GM19467 (cell line): ENCODE results near the gene PSMB10.
"Not testable (repeated sequence)": the region's sequence is repeated elsewhere in the genome, so short reads cannot be mapped to it uniquely, and the experiment has no call there.

ENCODE experiments used
- ATAC-seq: cut with Tn5 transposase; IDR thresholded peaks from one replicate; pipeline ENCODE4 v1.9.1; 2021; ENCODE audit warnings: mild to moderate bottlenecking, moderate library complexity; ENCODE audit not compliant: unreplicated experiment

Gene PSMB10

DNA sequence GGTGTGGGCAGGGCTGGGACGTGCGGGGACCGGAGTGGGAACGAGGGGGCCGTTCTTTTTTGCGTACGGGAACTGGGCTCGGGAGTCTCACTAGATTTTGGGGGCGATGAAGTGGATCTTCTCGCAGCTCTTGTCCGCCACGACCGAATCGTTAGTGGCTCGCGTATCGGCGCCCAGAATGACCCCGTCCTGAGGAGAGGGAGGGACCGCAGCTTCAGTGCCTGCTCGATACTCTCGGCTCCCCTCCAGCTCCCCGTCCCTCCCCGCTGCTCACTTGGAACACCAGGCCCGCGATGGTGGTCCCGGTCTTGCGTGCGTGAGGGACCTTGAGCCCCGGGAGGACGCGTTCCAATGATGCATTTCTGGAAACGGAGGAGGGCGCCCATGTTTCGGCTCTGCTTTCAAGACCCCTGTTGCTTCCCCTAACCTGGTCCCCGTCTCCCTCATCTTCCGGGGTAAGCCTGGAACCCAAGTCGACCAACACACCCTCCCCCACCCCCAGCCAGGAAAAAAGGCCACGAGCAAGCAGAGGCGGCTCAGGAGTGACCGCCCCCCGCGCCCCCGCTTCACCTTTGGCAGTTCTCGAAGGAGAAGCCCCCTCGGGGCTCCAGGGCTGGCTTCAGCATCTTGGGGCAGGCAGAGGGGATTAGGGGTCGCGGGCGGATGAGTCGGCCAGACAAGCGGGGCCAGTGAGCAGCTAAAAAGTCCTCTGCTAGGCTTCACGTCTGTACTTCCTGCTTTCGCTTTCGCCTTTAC lies at the start of gene PSMB10:
TSS of gene PSMB10 (minus strand) at position 727 of the 756 bp plus-strand sequence. CDS start at position 626, 101 bp downstream.
- ATAC-seq: no peak

- no peak for ATAC-seq
Measured at GRCh38 chr16:67982011-67982696, 45.5 kb upstream of the PSMB10 start.

- ATAC-seq: no peak
Measured at GRCh38 chr16:67979955-67980678, 43.5 kb upstream of the PSMB10 start, which contains the start of gene DPEP3. DPEP3 (minus strand) TSS chr16:67980499; CDS start chr16:67980380, 119 bp downstream.

DNA sequence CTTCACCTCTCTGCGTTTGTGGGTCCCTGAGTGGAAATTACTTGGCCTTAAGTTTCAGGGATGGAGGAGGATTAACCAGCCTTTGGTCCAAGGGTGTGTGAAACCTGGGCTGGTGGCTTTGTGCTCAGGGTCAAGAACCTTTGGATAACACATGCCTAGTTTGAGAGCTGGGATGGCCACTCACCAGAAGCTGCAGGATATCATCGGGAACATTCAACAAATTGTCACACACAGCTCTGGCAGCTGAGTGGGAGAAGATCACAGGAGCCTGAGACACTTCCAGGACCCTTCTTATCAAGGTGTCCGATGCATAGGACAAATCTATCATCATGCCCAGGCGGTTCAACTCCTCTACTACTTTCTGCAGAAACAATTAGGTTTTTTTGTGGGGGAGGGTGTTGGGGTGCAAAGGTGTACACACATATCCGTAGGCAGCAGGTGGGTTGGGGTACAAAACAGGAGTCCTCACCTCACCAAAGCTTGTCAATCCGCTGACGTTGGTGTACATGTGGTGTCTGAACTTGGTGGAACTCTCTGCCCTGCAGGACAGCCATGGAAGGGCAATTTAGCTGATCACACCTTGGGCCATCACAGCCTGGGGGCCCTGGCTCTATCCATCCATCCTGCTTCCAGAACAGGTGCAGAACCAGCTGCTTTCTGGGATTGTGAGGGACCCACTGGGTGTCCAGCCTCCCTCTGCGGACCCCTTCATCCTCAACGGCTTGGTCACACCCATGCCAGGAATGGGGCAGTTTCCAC lies 41.0 kb upstream of the PSMB10 start:
- no peak for ATAC-seq

DNA sequence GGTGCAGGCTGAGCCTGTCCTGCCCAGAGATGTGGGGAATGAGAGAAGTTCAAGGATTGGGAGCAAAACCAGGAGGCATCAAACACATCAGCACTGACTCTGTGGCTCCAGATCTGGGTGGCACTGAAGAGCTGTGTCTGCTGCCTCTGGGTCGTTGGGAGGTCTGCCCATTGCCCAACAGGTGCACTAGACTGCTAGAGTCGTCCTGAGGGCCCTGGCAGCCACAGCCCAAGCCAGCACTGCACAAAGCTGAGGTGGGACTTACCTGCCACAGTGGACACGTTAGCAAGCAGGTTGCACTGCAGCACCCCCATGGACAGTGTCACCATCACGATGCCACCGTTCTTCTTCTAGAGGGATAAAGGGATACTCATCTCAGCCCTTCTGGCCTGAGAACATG lies 40.4 kb upstream of the PSMB10 start:
- no peak for ATAC-seq

DNA sequence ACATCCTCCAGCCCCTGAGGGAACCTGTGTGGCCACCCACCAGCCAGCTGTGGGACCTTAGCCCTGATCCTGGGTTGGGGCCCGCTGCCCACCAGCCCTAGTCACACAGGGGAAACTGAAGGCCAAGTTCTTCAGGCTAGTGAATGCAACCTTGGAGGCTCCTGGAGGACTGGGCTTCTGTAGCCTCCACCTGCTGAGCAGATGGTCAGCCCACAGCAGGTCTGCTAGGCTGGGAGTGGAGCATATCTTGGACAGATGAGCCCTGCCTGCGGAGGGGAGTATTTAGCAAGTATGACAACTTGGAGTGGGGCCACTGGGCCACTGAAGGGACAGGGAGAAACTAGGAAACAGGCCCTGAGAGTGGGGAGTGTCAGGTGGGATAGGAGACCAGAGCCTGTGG lies 39.6 kb upstream of the PSMB10 start:
- no peak for ATAC-seq

DNA sequence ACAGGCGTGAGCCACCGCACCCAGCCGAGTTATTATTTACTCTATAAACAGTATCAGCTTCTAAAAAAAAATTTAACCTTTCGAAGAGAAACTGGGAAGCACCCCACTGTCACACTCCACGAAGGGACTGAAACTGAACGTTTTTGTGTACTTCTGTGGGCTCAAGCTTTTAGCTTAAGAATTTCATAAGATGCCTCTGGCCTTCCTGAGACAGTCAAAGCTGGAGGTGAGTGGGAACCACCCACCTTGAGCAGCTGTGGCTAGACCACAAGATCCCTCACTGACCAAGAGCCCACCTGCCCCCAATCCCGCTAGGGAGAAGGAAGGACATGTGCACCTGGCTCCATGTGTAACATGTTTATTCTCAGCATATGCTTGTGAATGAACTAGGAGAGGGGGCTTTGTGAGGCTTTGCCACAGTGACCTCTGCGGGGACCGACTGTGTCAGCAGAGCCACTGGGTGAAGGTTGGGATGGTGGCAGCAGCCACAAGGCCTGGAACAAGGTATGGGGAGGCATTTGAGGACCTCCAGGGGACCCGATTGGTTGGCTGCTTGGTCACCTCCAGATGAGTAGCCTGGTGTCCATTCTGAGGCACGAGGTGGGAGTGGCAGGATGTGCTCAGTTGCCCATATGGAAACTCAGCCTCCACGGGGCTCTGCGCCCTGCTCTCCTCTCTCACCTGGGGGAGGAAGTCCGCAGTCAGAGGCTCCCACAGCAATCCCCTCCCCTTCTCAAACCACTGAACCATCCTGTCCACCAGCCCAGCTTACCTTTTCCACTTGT lies 38.9 kb upstream of the PSMB10 start:
- no peak for ATAC-seq

GRCh38 chr16:67972285-67972684 lies 35.6 kb upstream of the PSMB10 start:
- ATAC-seq: not testable (repeated sequence)

DNA sequence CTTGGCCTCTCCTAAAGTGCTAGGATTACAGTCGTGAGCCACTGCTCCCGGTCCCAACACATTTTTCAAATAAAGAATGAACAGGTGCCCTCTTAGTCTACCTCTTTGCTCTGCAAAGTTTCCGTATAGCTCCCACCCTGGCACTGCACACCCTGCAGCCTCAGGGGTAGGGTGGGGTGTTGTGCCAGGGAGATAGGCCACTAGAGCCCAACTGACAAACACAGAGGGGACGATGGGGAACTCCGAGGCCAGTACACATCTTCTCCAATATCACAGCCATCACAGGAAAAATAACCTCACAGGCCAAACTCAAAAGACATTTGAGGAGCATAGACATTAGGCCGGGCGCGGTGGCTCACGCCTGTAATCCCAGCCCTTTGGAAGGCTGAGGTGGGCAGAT lies 34.5 kb upstream of the PSMB10 start:
- no peak for ATAC-seq

DNA sequence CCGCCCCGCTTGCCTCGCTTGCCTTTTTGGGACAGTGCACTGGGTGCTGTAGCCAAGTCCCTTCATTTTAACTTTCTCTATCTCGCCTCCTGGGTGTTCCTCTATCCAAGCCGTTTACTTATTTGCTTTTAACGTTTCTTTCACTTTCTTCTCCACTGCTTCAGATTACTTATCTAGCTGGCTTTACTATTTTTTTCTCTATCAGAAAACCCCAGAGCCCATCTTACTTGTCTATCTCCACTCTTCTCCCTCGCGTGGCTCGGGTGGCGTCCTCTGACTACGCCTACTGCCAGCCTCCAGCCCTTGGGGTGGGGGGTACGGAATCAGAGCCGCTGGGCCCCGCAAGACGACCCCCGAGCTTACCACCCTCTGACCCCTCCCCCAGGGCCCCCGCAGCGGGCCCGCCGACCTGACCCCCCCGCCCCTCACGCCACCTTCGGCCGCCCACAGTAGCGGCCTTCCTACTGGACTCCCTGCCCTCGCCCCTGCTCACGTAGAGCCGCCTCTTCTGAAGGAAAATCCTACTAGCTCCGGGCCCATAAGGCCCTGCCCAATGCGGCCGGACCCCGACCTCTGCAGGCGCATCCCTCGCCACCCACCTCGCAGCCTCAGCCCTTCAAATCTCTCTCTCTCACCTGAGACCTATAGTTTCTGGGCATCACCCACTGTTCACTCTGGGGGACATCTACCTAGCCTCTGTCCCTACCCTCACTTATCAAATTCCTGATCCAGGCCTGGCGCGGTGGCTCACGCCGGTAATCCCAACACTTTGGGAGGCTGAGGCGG lies 32.8 kb upstream of the PSMB10 start:
- peak; percentile 3 for ATAC-seq

- ATAC-seq: peak; percentile 67
Measured at GRCh38 chr16:67968400-67969253, 32.0 kb upstream of the PSMB10 start, which contains the start of gene SLC12A4. SLC12A4 (minus strand) TSS chr16:67968637; CDS start chr16:67968553, 84 bp downstream.

GRCh38 chr16:67967958-67968399 lies 31.3 kb upstream of the PSMB10 start:
- peak; percentile 20 for ATAC-seq

GRCh38 chr16:67967183-67967957 lies 30.7 kb upstream of the PSMB10 start:
- no peak for ATAC-seq

DNA sequence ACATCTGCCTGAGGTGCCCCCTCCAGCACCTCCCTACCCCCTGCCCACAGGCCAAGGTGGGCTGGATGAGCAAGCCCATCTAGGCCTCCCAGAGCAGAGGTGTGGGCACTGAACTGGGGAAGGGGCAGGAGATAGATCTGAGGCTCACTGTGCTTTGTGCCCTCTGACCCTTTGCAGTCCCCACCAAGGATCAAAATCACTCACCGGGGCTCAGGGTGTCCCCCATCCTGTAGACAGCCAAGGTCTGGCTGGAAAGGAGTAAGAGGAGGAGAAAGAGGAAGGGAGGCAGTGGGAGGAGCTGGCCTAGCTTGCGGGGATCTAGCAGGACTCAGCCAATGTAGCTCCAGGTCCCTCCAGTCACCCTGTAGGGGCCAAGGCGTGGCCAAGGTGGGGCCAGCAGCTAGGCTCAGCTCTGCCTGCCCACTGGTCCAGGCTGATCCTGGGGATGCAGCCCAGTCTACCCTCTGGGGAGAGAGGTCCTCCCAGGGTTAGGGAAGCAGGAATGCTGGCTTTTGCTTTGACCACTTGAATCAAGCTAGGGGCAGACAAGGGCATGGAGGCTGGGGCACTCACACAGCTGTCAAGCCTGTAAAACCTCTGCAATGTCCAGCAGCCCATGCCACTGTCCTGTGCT lies 30.0 kb upstream of the PSMB10 start:
- no peak for ATAC-seq

GRCh38 chr16:67965668-67966548 lies 29.3 kb upstream of the PSMB10 start:
- ATAC-seq: no peak
